ENCODE measurements around the gene DNAJC27. TPM values are rescaled to one million over a fixed set of nuclear protein-coding genes. Genes with fewer than 3 reads are reported as not detected.

Gene DNAJC27
- total RNA-seq, 1 experiment from 2014 or later = 5.1 TPM

DNA sequence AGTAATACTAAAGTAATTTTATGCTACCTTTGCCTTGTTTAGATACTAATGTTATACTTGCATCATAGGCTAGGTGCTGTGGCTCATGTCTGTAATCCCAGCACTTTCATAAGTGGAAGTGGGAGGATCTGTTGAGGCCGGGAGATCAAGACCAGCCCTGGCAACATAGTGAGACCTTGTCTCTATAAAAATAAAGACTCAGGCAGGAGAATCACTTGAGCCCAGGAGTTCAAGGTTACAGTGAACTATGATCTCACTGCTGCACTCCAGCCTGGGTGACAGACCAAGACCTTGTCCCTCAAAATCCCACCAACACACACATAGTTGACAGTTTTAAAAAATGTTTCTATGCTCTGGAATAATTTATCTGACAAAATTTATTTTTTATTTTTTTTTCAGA, 6.9 kb upstream of the DNAJC27 start:
- no peaks in the 10 kb centered on the region; the same call in 1 of the 2 replicates for H3F3A ChIP-seq (ENCODE audit: insufficient read depth, low read depth)
- H3K36me3 ChIP-seq (ENCODE audit: low read depth) = no peaks in the 10 kb centered on the region
- H3K4me3 ChIP-seq = no peak overlapping the region
- no peak overlapping the region for H2AFZ ChIP-seq
- H3K4me2 ChIP-seq = no peak overlapping the region
- ChIA-PET POLR2A (ENCODE audit: unreplicated experiment) (no interaction called here), CTCF (no interaction called here)
- H3K9me3 ChIP-seq (ENCODE audit: insufficient read depth, low read depth) = no peaks in the 10 kb centered on the region
- TF ChIP-seq, protein P1, sequence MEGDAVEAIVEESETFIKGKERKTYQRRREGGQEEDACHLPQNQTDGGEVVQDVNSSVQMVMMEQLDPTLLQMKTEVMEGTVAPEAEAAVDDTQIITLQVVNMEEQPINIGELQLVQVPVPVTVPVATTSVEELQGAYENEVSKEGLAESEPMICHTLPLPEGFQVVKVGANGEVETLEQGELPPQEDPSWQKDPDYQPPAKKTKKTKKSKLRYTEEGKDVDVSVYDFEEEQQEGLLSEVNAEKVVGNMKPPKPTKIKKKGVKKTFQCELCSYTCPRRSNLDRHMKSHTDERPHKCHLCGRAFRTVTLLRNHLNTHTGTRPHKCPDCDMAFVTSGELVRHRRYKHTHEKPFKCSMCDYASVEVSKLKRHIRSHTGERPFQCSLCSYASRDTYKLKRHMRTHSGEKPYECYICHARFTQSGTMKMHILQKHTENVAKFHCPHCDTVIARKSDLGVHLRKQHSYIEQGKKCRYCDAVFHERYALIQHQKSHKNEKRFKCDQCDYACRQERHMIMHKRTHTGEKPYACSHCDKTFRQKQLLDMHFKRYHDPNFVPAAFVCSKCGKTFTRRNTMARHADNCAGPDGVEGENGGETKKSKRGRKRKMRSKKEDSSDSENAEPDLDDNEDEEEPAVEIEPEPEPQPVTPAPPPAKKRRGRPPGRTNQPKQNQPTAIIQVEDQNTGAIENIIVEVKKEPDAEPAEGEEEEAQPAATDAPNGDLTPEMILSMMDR (conservative IDR thresholded peaks at IDR 0.05) = no peak
- intact Hi-C loops (cut with micrococcal nuclease; ENCODE audit: unreplicated experiment) = no loop called here
- no peaks in the 10 kb centered on the region for H4K20me1 ChIP-seq (ENCODE audit: insufficient read depth)
- H3K27me3 ChIP-seq (ENCODE audit: insufficient read depth, low read depth) = no peaks in the 10 kb centered on the region
- no peak for DNase-seq
- H3K79me2 ChIP-seq (ENCODE audit: low read depth) = peaks cover 2% of the 10 kb centered on the region
- H3K27ac ChIP-seq = no peak overlapping the region
- no peaks in the 10 kb centered on the region for H3K9me2 ChIP-seq (ENCODE audit: insufficient read depth)
- no peaks in the 10 kb centered on the region for H3K4me1 ChIP-seq (replicated peaks; ENCODE audit: insufficient read depth)
- no TSS peak for BruUV-seq (replicated peaks)

DNA sequence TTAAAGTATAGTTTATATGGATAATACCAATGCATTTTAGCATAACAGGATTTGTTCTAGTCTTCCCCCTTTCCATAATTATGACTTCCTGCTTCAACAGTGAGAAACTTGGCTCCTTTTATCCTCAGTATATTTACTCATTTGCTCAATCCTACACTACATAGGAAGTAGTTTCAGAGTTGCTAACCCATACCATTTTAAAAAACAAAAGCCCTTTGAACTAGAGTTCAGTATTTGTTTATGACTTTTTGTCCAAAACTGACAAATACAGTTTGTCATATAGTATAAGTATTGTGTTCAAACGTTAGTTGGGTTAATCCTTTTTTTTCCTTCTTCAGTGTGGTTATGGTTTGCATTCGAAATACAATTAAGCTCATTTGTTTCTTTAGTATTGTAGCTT, 5.9 kb upstream of the DNAJC27 start:
- BruUV-seq (replicated peaks) = no TSS peak
- H3K4me1 ChIP-seq (replicated peaks; ENCODE audit: insufficient read depth) = peaks cover 10% of the 10 kb centered on the region; the same call in 1 of the 2 replicates
- POLR2A ChIA-PET (ENCODE audit: unreplicated experiment) = no interaction called here

DNA sequence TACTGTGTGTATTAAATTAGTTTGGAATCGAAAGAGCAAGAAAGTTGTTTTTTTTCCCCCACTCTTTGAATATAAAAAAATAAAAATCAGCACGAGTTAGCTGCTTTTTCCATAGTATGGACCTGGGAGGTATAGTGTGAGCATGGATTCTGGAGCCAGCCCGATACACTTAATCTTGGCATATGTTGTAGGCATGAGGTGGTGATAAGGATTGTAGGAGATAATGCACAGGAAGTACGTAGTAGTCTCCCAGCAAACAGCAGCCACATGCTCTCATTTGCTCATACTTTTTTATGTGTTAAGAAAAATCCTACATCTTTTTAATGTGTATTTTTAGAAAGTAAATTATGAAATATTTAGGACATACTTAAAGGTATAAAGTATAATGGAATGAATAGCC, 2.1 kb upstream of the DNAJC27 start:
- no peaks in the 10 kb centered on the region for H3K9me3 ChIP-seq (ENCODE audit: insufficient read depth, low read depth)

More for the DNA sequence above, 5.9 kb upstream of the DNAJC27 start:
- TF ChIP-seq, protein P1 (conservative IDR thresholded peaks at IDR 0.05) = no peak
- no peak for TF ChIP-seq EZH2 (IDR thresholded peaks at IDR 0.05; ENCODE audit: low read depth)
- no peak for DNase-seq
- intact Hi-C loops (cut with micrococcal nuclease; ENCODE audit: unreplicated experiment) = no loop called here
- Histone ChIP-seq H3K27me3 (ENCODE audit: insufficient read depth, low read depth) (no peaks in the 10 kb centered on the region), H3K9me2 (ENCODE audit: insufficient read depth) (no peaks in the 10 kb centered on the region), H2AFZ (no peak overlapping the region), H3K4me2 (no peak overlapping the region), H3K79me2 (ENCODE audit: low read depth) (peaks cover 12% of the 10 kb centered on the region), H3F3A (ENCODE audit: insufficient read depth, low read depth) (no peaks in the 10 kb centered on the region; the same call in 1 of the 2 replicates), H3K4me3 (no peak overlapping the region), H3K27ac (no peak overlapping the region), H4K20me1 (ENCODE audit: insufficient read depth) (no peaks in the 10 kb centered on the region), H3K9me3 (ENCODE audit: insufficient read depth, low read depth) (no peaks in the 10 kb centered on the region), H3K36me3 (ENCODE audit: low read depth) (no peaks in the 10 kb centered on the region)
- CTCF ChIA-PET = no interaction called here

More for the DNA sequence above, 2.1 kb upstream of the DNAJC27 start:
- DNase-seq = no peak
- H3K36me3 ChIP-seq (ENCODE audit: low read depth) = no peaks in the 10 kb centered on the region
- intact Hi-C loops (cut with micrococcal nuclease; ENCODE audit: unreplicated experiment) = loop anchor here (5.0 kb wide), 3 partner anchors 182 to 562 kb away; partner anchors contain the start of genes CENPO and PTRHD1
- CTCF ChIA-PET = interaction anchor here (0.9 kb wide), 1 partner anchor 155 kb away, joined by 3 read pairs; no protein-coding TSS in a partner anchor
- H2AFZ ChIP-seq = no peak overlapping the region
- H3K27me3 ChIP-seq (ENCODE audit: insufficient read depth, low read depth) = no peaks in the 10 kb centered on the region
- H3K9me2 ChIP-seq (ENCODE audit: insufficient read depth) = no peaks in the 10 kb centered on the region
- H4K20me1 ChIP-seq (ENCODE audit: insufficient read depth) = no peaks in the 10 kb centered on the region
- no peak overlapping the region for H3K4me2 ChIP-seq
- H3K4me1 ChIP-seq (replicated peaks; ENCODE audit: insufficient read depth) = peaks cover 18% of the 10 kb centered on the region
- BruUV-seq (replicated peaks) = no TSS peak
- H3K79me2 ChIP-seq (ENCODE audit: low read depth) = peaks cover 29% of the 10 kb centered on the region
- POLR2A ChIA-PET (ENCODE audit: unreplicated experiment) = no interaction called here
- no peak overlapping the region for H3K27ac ChIP-seq
- H3K4me3 ChIP-seq = no peak overlapping the region
- H3F3A ChIP-seq (ENCODE audit: insufficient read depth, low read depth) = peaks cover 4% of the 10 kb centered on the region; the same call in 1 of the 2 replicates
- no peak for TF ChIP-seq EZH2 (IDR thresholded peaks at IDR 0.05; ENCODE audit: low read depth)
- TF ChIP-seq, protein P1 (conservative IDR thresholded peaks at IDR 0.05) = no peak
